GM19351 (cell line): ENCODE measurements around the gene C11orf58.

ENCODE experiments used
- ATAC-seq: cut with Tn5 transposase; IDR thresholded peaks from one replicate; pipeline ENCODE4 v1.9.1; 2021; ENCODE audit warnings: mild to moderate bottlenecking, moderate library complexity; ENCODE audit not compliant: unreplicated experiment

C11orf58 gene

GRCh38 chr11:16799890-16800289, 61.4 kb downstream of the C11orf58 start:
- ATAC-seq: no peak

GRCh38 chr11:16800382-16800781, 61.9 kb downstream of the C11orf58 start:
- ATAC-seq: no peak

- ATAC-seq: no peak
These were observed 63.0 kb downstream of the C11orf58 start for GRCh38 chr11:16801288-16801980.

- ATAC-seq: no peak
These were observed 65.9 kb downstream of the C11orf58 start for GRCh38 chr11:16804104-16804947.

- no peak for ATAC-seq
These were observed 67.5 kb downstream of the C11orf58 start for GRCh38 chr11:16805938-16806337.

- ATAC-seq: no peak
These were observed 68.3 kb downstream of the C11orf58 start for GRCh38 chr11:16806791-16807190.

GRCh38 chr11:16807306-16807705, 68.9 kb downstream of the C11orf58 start:
- ATAC-seq: no peak
